Brain pericyte (primary cell): ENCODE measurements around the gene INO80.

Experiments used
- DNase-seq: peaks from one replicate; pipeline ENCODE4 v3.0.0-alpha.2; 2012; ENCODE audit warnings: low read depth, low spot score

Gene INO80

DNA sequence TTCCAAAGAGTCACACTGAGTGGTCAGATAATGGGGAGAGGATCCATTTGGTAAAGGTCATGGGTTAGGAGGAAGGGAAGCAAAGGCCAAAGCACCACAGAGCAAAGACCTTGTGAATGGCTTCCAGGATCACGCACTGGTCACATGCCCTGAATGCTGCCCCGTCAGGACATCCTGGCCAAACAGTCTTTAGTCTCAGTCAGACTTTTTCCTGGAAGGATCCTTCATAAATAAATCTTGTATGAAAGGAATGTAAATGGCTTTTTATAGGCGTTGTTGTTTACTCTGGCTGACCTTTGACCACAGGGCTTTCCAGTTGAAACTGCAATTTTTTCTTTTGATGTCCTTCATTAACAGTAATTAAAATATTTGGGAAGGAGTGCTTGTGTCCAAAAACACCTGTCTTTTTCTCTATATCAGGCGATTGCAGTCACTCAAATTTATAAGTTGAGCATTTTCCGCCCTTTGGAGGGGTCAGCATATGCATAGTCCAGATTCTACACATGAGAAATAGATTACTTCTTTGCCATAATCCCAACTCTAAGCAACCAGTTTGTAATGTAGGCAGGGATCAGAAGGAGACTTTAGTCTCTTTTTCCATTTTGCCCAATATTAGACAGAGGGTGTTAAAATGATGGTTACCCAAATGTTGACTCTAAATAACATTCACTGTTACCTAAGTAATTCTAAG is 114.4 kb downstream of the INO80 start:
- no peak for DNase-seq

DNA sequence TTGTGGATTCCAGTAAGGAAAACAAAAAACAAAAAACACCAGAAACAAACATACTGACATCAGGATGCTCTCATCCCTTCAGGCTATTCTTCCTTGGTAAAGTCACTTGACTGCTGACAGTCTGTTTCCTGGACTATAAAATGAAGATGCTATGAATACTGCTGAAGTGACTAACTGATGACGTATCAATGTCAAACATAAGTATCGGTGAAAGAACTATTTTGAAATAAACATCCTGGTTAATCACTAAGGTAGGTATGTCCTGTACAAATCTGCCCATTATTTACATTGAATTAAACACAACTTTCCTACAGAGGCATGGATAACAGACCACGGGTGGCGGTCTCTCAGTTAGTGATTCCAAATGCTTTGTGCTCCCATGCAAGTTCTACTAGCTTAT is 116.9 kb downstream of the INO80 start:
- DNase-seq, result no peak

GRCh38 chr15:40995656-40996055 is 120.4 kb downstream of the INO80 start:
- no peak for DNase-seq

DNA sequence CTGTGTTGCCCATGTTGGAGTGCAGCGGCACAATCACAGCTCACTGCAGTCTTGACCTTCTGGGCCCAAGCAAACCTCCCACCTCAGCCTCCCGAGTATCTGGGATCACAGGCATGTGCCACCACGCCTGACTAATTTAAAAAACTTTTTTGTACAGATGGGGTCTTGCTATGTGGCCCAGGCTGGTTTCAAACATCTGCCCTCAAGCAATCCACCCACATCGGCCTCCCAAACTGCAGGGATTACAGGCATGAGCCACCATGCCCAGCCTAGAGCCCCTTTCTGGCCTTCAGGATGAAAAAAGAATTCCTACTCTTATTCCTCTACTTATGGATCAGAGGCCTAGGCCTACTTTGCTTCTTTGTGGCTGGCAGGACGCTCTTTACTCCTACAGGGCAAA is 123.3 kb downstream of the INO80 start:
- DNase-seq, result no peak

DNA sequence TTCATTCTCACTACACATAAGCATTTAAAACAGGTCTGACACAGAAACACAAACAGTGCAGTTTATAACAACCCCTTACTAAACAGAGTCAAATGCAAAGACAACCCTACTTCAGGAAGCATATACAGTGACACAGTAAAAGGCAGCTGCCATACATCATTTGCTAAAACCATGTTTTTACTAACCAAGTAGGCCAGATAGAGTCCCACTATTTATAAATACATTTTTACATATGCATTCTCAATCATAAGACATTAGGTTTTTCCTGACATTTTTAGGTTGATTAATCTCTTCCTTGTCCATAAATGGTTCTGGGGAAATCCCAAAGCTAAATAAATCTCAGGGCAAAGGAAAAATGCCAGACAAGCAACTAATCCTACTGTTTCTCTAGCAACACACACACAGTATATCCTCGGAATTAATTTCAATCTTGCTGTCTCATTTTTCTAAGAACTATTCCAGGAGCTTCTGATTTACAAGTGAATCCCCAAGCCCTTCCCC is 123.8 kb downstream of the INO80 start:
- no peak for DNase-seq

DNA sequence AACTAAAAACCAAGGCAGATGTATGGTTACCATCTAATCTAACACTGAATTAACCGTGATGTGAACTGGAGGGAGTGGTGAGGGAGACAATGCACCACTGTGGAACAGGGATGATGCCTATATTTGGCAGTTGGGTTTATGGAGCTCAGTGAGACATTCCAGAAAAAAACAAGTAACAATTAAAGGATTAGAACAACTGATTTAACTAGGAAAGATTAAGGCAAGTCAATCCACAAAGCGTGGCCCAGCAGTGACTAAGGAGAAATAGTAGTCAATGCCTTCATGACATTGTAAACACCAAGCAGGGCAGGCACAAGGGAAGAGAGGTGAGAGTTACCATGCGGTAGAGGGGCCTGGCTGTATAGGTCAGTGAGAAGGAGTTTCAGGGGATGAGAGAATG is 124.7 kb downstream of the INO80 start:
- DNase-seq, result no peak

- DNase-seq, result no peak
Observed at GRCh38 chr15:40990789-40991188, 125.3 kb downstream of the INO80 start.

- DNase-seq, result no peak
Observed at GRCh38 chr15:40990080-40990479, 126.0 kb downstream of the INO80 start.

GRCh38 chr15:40988156-40988555 is 127.9 kb downstream of the INO80 start:
- no peak for DNase-seq

- no peak for DNase-seq
Observed at GRCh38 chr15:40986820-40987219, 129.3 kb downstream of the INO80 start.

- DNase-seq, result no peak
Observed at GRCh38 chr15:40985541-40986330, 130.3 kb downstream of the INO80 start.

GRCh38 chr15:40984964-40985363 is 131.1 kb downstream of the INO80 start:
- no peak for DNase-seq

DNA sequence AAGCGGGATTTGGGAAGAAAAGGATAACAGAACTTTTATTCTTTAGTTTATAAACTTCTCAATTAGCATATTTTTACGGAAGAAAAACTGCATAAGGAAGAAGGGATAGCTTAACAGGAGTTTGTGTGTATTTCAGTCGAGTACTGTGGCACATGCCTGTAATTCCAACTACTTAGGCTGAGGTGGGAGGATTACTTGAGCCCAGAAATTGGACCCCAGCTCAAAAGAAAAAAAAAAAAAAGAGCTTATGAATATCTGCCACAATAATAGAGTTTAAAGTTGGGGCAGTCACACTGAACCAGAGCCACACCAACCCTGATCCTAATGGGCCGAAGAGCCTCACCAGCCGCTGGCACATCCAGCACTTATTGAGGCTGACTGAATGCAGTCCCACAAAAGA is 131.7 kb downstream of the INO80 start:
- no peak for DNase-seq

GRCh38 chr15:40982855-40983254 is 133.2 kb downstream of the INO80 start:
- DNase-seq, result no peak

DNA sequence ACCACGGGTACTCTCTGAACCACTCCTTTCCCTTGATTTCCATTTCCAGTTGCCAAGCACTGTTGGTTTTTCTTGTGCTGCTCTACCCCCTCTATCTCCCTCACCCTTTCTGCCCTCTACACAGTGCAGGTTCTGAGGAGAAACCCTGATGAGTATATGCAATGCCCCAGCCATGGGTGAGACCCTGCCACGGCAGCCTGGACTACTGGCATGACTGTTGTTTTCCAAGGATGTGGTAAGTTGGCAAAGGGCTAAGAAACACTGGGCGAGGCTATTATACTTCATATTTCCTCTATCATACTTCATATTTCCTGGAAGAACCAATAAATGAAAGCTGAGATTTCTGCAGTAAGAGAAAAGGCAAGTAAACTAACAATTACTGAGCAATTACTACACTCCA is 134.9 kb downstream of the INO80 start:
- no peak for DNase-seq

- no peak for DNase-seq
Observed at GRCh38 chr15:40978562-40978961, 137.5 kb downstream of the INO80 start.

DNA sequence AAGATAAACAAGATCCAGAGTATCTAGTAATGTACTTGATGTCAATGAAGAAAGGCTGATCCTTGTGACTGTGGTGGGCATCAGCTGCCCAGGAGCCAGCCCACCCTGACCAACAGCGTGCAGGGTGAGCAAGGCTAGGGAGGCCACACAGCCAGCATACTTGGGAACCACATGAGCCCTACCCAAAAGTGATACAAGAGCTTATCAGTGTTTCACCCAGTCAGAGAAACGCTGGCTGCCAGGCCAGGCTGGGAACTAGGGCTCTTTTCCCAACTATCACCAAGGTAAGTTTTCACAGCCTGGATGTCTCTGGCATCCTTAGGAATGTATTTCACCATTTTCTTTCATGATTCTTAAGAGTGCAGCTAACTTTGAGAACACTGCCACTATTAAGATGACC is 137.9 kb downstream of the INO80 start:
- no peak for DNase-seq

DNA sequence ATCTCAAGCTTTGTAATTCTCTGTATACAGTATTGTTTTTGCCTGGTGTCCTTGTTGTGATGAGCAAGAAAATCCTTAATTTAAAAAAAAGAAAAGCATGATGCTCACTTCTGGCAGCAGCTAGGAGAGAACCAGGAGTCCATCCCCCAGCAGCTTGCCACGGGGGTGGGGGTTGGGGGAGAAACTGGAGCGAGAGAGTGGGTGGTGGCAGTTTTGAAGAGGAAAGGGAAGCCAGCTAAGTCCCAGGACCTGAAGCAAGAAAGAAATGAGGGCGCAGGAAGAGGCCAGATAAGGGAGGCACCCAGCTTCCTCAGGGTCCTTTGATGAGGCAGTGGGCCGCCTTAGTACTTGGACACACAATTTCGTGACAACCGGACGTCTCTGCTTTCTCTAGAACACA is 139.3 kb downstream of the INO80 start:
- no peak for DNase-seq

- no peak for DNase-seq
Observed at GRCh38 chr15:40974879-40975278, 141.2 kb downstream of the INO80 start.

GRCh38 chr15:40969363-40969762 is 146.7 kb downstream of the INO80 start:
- DNase-seq, result no peak

GRCh38 chr15:40968290-40969085 is 147.6 kb downstream of the INO80 start:
- no peak for DNase-seq

GRCh38 chr15:40964634-40965033 is 151.4 kb downstream of the INO80 start:
- DNase-seq, result no peak
